Renal cortical epithelial cell (primary cell): ENCODE measurements around the gene PCNX2. TPM values are rescaled to one million over a fixed set of nuclear protein-coding genes. Genes with fewer than 3 reads are reported as not detected.
A peak's percentile ranks its signal among the peaks of the same experiment; 100 is the strongest.

Source experiments
- DNase-seq: peaks from one replicate; pipeline ENCODE4 v3.0.0-alpha.2; 2011; ENCODE audit warnings: low read depth
- total RNA-seq: library from RNA; depleted of rRNA; stranded (reverse); fragments of >200 nt; gene quantifications from 2 replicates; pipeline ENCODE4 v1.2.3, GENCODE V29; 2014

PCNX2 gene
- total RNA-seq, 1 donor from 2014 or later: 28.9 TPM

DNA sequence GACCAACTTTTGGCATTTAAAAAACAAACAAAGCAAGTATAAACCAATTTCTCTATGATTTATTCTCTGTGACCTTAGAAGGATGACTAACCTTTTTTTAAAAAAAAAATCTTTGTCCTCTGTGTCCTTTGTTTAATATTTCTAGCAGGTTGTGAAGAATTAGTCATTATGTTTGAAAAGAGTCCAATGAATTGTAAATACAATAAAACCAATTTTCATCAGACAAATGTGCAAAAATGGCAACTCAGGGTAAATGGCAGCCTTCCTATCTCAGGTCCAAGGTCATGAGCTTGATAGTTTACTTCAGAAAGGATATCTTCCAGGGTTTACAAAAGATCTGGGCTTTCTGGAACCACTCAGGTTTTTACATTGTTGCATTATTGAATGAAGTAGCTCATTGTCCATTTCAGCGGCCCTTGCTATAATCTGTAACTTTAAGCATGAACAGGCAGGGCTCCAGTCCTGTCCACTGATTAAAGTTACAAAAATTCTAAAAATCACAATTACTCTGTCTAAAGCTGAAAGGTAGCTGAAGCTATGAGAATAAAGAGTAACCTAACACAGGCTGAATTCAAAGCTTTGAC lies 20.3 kb upstream of the PCNX2 start:
- no peak for DNase-seq

DNA sequence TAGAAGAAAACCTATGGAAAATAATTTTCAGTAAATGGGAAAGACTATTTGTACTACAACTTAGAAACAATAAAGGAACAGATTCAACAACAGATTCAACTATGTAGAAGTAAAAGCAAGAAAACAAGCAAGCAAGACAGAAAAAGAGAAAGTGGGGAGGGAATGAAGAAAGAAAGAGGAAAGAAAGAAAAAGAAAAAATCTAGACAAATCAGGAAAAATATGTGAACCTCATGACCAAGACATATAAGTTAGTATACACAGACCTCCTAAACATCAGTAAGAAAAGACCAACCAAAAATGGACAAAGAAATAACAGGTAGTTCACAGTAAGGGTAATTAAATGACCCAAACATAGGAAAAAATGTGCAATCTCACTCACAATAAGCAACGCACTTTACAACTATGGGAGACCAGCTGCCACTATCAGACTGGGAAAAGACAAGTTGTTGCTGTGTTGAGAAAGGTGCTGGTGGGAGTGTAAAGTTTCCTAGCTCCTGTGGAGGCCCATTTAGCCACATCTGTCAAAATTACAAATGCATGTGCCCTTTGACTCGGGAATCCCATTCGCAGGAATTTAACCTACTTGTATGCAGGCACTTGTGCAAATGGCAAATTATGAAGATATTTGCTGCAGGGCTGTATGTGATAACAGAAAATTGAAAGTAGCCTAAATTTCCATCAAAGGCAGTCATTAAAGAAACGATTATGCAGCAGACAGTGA lies 18.1 kb upstream of the PCNX2 start:
- no peak for DNase-seq

DNA sequence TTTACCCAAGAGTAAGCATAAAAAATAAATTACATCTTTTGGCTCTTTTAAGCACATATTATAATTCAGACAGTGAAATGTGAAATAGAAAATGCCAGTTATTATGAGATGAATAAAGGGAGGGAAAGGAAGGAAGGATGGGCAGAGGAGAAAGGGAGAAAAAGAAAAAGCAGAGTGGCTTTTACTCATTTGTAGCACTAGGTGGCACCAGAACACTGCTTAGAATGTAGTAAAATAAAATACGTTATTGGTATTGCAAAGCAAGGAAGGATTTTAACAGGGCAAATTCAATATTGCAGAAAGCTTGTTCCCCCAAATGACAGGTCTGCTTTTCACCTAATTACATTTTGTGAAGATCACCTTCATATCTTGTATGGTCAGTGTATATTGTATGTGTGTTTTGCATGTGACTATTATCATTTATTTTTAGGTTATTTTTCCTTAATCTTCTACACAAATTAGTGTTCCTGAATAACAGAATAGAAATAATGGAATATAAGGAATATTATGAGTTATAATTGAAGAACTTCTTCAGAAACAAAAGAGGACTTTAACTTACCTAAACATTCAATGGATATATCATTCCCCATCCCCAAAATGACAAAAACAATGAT lies 9.1 kb upstream of the PCNX2 start:
- peak; percentile 39 for DNase-seq

DNA sequence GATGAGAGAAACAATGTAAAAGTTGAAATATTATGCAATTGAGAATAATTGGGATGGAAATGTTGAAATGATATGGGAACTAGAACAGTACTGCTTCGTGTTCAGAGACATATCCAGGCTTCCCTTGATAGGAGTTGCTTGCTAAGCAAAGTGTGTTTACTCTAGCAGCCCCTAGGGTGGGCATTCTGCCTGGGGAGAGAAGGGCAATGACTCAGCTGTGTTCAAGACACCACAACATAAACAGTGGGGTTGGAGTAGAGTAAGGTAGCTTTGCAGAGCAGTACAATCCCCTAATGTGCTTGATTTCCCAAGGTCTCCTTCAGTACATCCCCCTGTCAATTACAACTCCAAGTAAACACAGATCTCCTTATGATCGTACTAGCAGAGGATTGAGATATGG lies 4.8 kb upstream of the PCNX2 start:
- DNase-seq: no peak

DNA sequence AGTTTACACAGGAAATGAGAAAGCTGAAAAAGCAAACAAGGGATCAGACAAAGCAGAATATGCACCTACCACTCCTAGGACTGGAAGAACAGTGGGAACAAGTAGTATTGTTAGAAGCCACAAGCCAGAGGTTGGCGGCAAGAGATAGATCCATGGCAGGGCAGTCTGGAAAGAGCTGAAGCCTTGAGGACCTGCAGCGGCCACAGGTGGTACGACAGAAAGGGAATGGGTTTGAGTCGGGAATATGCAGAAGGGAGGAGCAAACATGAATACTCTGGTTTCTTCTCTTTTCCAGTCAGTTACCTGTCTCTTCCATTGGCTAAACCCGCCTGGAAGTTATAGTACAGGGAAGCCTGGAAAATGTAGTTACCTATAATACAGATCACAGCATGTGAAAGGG lies 3.9 kb upstream of the PCNX2 start:
- DNase-seq: no peak

DNA sequence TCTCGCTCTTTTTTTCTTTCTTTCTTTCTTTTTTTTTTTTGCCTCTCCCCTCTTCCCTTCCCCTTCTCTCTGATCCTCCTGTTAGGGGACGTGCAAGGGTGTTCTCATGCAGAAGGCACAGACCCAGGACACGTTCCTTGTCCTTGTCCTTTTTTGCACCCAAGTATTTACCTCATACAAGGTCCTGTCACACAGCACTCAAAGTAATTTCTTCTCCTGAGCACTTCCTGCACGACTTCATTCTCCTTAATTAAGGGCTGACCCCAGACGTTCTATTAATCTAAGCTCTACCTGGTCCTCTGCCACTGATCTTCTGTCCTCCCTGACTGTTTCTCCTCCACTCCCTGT lies 424 bp upstream of the PCNX2 start:
- DNase-seq: no peak

DNA sequence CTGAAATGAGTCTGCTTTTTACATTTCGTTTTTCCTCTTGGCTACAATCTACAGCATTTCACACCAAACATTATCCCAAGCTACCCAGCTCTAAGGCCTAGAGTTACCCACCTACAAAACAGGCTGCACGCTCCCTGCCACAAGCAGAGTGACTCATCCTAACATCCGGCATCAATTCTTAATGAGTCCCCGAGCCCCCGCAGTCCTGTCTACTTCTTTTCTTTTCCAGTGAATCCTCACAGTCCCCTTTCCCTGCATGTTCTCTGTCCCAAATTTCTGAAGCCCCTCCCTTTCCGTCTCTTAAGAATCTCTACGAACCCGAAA lies 650 bp downstream of the PCNX2 start:
- DNase-seq: peak; percentile 78

DNA sequence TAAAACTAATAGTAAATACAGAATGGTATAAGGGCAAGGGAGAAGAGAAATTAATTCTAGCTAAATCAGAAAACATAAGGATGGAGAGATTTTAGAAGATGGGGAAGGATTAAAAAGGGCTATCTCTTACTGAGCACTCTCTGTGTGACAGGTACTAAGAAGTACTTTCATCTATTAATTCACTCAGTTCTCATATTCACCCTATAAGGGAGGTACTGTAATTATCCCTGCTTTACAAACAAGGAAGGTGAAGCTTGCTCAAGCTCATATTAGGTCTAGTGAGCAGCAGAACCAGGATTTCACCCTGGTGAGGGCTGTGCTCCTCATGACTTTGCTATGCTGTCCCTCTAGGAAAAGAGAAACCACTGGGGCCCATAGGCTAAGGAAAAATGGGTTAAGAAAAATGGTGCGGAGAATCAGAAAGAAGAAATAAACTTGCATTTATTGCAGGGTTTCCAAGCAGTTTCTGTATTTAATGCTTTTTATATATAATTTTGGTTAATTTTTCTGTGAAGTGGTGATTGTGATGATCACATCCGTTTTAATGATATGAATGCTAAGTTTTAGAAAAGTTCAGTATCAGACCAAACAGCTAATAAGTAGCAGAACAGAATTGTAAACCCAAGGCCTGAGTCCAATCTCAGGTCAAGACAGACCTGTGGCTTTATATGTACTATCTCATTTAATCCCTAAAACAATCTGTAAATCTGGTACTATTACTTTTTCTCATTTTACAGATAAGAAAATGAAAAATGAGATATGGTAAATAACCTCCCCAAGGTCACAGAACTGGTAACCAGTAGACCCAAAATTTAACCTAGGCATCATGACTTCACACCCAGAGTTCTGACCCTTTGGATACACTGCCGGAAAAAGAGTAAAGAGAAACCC lies 1.7 kb downstream of the PCNX2 start:
- peak; percentile 50 for DNase-seq

DNA sequence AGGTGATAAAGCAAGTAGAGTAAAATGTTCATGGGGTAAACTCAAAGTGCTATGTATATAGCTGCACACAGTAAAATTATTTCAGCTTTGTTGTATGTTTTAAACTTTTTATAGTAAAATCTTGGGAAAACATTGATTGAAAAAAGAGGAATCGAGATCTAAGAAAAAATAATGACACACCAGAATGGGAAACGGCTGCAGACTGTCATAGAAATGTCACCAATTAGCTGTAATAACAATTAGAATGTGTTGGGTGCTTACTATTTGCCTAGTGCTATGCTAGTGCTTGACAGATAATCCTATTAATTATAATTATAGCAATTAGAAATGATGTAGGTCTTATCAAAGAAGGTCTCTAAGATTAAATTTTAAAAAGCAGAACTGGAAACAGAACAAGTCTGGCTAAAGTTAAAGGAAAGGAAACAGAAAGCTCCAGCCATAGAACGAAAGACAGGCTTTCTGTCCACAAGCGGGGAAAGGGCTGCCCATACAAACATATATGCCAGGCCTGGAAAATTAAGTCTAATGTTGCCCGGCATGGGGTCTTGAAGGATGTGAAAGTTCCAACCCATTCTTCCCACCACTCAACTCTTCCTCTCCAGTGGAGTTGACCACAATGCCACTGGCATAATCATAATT lies 5.0 kb downstream of the PCNX2 start:
- DNase-seq: no peak

DNA sequence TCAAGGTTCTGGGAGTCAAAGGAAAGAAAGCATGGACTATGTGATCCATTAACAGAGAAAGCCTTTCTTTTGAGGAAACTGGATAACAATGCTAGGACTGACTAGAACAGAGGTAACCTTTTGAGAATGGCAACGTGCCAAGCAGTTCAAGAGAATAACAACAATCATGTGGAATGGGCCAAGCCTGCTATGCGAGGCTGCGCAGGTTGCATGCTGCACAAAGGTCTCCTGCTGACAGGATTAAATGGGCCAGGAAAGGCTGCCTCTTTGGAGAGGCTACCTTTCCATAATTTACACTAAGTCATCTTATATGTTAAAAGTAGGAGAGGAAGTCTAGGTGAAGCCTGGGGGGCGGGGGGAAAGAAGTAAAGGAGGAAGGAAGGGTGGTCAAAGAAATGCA lies 5.8 kb downstream of the PCNX2 start:
- DNase-seq: no peak

DNA sequence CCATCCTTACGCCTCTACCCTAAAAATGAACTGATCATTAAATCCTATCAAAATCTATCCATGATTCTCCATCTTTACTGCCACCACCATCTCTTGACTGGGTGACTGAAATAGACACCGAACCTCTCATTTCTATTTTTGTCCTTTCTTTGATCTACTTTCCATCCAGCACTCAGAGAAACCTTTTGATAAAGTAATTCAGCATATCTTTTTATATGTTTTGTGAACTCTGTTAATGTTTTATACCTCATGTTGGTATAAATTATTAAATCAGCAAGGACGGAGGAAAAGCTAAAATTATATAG lies 13.0 kb downstream of the PCNX2 start:
- DNase-seq: no peak

DNA sequence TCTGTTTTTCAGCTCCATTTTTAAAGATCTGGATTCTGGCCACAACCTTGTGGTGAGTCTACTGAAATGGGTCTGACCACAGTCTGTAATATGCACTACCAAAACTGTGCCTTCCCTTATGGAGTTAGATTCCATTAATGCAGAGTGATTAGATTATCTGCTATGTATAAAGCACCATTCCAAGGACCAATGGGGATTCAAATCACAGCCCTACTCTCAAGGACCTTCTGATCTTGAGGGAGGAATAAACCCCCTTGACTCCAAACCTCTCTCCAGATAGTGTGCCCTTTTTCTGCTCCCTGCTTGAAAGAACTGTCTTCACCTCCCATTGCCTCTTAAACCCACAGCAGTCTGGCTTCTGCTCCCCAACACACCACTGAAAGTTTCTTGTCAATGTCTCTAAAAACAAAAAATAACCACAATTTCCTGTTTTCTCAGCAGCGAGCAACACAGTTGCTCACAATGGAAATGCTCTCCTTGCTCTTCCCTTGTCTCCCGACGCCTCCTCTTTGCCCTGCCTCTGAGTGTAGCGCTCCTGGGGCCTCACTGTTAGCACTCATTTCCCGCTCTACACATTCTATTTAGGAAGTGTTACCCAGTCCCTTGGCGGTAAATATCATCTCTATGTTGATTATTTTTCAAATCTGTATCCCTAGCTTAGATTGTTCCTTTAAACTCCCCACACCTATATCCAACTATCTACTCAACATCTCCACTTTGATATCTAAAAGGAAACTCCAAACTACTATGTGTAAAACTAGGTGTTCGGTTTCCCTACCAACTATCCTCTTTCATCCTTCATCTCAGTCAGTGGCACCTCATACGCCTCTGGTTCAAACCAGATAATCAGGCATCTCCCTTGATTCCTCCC lies 13.6 kb downstream of the PCNX2 start:
- DNase-seq: peak; percentile 44

DNA sequence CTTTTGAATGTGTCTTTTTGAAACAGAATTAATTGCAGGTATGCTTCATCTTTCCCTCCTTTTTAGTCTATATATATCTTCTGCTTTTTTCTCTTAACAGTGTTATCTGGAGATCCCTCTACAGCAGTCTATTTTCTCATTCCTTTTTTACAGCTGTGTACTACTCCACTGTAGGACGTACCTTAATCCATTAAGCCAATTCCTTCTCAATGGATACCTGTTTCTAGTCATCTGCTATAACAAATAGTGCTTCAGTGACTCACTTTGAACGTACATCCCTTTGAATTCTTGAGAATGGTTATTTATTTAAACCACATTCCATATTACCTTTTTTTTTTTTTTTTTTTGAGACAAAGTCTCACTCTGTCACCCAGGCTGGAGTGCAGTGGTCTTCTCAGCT lies 15.6 kb downstream of the PCNX2 start:
- no peak for DNase-seq

DNA sequence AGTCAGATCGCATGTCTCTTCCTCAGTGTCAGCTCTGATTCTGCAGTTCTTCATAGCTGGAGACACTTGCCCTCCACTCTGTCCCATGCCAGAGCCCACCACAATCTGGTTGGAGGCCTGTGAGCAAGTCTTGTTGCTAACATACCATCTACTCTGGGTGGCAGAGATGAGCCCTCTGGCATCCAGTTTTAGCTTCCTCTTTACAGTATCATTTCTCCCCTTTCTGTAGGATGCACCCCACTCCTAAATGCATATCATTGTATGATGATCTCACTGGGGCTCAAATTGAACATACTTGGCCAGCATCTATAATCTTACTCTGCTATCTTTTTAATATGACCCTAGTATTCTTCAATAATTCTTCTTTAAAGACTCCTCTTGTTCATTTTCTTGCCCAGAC lies 16.9 kb downstream of the PCNX2 start:
- no peak for DNase-seq

DNA sequence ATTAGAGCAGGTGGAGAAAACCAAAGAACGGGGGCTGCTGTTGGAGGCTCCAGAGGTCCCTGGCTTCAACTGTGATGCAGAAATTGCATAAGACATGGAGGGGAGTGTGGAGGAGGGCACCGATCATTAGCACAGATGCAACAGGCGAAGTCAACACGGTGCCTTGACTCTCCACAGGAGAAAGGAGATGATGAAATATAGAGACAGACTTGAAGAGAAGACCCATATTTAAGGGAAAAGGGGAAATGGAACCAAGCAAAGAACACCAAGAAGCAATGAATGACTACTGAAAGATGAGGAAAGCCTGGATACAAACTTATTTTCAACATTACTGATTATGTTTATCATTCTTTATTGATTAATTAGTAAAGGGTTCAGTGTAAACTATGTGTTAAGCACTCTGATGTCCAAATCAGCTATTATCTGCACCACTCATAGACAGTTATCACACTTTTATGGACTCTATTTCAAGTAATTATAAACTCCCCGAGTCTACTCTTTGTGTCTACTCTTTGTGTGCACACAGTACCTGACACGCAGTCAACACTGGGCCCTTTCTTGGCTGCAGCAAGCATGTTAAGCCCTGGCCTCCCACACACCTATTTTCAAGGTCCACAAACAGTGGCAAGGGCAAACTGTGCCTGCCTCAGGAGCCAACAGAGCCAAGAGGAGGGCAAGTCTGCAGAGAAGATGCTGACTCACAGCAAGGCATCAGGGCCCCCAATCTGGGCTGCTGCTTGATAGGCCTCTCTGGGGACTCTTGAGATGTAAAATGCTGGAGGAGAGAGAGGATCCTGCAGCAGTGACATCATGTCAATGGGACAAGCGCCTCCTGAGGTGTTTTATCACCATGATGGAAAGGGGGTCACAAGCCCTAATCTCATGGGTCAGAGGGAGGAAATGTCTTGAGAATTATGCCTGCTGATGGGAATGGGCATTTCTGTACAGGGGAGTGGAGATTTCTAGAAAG lies 17.6 kb downstream of the PCNX2 start:
- no peak for DNase-seq

DNA sequence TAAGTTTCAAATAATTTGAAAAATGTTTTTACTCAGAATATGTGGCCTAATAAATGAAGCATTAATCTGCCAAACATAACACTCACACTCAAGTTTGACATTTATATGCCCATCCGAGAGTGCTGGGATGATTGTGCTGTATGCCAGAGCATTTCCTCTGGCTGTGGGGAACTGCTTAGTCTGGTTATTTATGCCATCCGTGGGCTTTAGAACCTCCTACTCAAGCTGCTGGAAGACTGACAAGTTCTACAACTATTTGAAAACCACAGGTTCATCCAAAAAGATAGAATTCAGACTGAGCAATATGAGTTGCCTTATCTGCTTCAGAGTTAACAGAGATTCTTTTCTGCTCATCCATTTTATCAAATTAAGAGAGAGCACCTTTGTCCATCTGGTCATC lies 25.9 kb downstream of the PCNX2 start:
- DNase-seq: peak; percentile 37

DNA sequence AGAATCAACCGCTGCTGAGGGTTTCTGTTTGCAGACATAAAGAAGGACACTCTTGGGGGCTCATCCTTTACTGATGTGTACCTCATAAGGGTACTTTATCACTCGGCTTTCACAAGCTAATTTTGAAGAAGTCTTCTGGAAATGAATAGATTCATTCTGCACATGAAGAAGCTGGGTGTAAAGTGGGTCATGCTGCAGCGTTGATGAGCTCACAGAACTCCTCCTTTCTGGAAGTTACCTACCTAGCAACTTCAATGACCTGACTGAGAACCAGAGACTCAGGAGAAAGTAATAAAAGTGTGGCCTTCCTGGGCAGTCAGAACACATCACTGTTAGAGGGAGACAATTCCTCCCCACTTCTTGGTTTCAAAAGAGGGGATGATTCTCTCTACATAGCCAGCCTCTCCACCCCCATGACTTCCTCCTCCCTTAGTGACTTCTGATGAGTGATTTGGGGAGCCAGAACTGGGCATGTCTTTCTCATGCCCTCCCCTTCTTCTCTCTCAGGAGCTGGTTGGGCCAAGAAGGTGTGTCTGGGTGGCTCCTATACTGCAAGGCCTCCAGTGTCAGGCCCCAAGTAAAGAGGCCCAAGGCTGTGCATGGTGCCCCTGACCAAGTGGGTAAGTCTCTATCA lies 27.0 kb downstream of the PCNX2 start:
- no peak for DNase-seq

DNA sequence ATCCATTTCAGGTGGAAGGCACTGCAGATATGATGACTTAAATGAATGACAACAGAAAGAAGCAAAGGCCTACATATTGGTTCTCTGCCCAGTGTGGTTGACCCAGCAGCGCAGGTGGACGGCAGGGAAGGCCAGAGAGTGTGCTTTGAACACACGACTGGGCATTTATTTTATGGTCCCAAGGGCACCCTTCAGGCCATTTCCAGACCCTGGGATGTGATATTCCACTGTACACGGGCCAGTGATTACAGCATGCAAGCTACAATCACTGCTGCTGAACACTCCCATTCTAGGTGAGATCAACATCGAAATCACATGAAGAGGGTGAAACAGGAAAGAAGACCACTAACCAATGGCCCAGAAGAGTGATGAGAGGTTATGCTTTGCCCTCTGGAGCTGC lies 33.8 kb downstream of the PCNX2 start:
- DNase-seq: no peak

DNA sequence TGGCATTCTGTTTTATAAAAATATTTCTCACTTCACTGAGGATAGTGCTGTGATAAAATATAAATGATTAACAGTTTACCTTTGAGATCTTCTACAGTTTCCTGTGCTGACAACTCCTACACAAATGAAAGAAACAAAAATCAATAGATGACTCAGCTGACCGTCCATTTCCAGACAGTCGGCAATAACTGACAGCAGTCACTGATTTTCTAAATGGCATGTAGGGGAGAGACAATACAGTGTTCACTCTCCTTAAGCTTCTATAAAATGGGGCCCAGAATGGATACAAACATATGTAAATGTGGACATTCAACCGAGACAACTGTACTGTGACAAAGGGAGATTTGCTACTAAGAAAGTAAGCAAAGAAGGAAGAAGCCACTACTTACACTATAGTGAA lies 34.3 kb downstream of the PCNX2 start:
- peak; percentile 75 for DNase-seq

DNA sequence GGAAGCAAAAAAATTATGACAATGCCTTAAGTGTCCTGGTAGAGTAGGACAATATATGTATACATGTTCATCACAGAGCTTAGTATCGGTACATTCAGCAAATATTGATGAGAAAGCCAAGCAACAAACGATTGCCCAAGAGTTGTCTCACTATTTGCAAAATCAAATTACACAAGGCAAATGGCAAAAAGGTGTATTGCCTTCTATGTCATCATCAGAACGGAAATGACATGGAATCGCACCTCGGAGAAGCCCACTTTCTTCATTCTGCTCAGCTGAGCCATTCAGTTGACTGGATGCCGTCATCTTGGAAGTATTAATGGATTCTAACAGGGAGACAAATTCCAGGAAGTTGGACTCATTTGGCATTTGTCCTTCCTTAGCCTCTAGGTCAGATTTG lies 37.7 kb downstream of the PCNX2 start:
- DNase-seq: no peak
